Stimulated activated CD4-positive, alpha-beta T cell treated with anti-CD3 and anti-CD28 coated beads, Interleukin-1b, Interleukin-23, amount 100 ng/mL, for 24 hours (primary cell): ENCODE data around the gene MOCS1.
A peak's percentile ranks its signal among the peaks of the same experiment; 100 is the strongest.

Experiments used
- DNase-seq, 4 experiments: peaks; one replicate each; pipeline ENCODE4 v3.0.0-alpha.2; 2020; ENCODE audit warnings: low read depth in 4 of 4, low spot score in 1 of 4

The MOCS1 gene

GRCh38 chr6:39904946-39905639, 29.2 kb downstream of the MOCS1 start:
- DNase-seq = no peak

- no peak for DNase-seq
These were observed 30.6 kb downstream of the MOCS1 start for GRCh38 chr6:39903656-39904055.

- DNase-seq = no peak
These were observed 31.3 kb downstream of the MOCS1 start for GRCh38 chr6:39902786-39903465.

- DNase-seq = no peak
These were observed 32.1 kb downstream of the MOCS1 start for GRCh38 chr6:39902136-39902535.

- DNase-seq = no peak
These were observed 32.6 kb downstream of the MOCS1 start for GRCh38 chr6:39901670-39902069.

GRCh38 chr6:39901116-39901655, 33.1 kb downstream of the MOCS1 start:
- no peak for DNase-seq

GRCh38 chr6:39899554-39900295, 34.5 kb downstream of the MOCS1 start:
- no peak for DNase-seq

- no peak for DNase-seq
These were observed 35.6 kb downstream of the MOCS1 start for GRCh38 chr6:39898625-39899024.

- DNase-seq = no peak
These were observed 36.6 kb downstream of the MOCS1 start for GRCh38 chr6:39897698-39898097.

GRCh38 chr6:39896701-39897100, 37.6 kb downstream of the MOCS1 start:
- no peak for DNase-seq

- DNase-seq = no peak
These were observed 41.0 kb downstream of the MOCS1 start for GRCh38 chr6:39893286-39893685.

GRCh38 chr6:39892490-39893129, 41.7 kb downstream of the MOCS1 start:
- peak in 1 of 4 experiments; percentile 2 for DNase-seq

GRCh38 chr6:39891976-39892375, 42.3 kb downstream of the MOCS1 start:
- DNase-seq = no peak

GRCh38 chr6:39891353-39891752, 42.9 kb downstream of the MOCS1 start:
- DNase-seq = no peak

- no peak for DNase-seq
These were observed 45.0 kb downstream of the MOCS1 start for GRCh38 chr6:39889229-39889628.

GRCh38 chr6:39887692-39888450, 46.4 kb downstream of the MOCS1 start:
- DNase-seq = no peak

GRCh38 chr6:39886871-39887270, 47.4 kb downstream of the MOCS1 start:
- no peak for DNase-seq

GRCh38 chr6:39885691-39886090, 48.6 kb downstream of the MOCS1 start:
- no peak for DNase-seq

- no peak for DNase-seq
These were observed 49.6 kb downstream of the MOCS1 start for GRCh38 chr6:39884696-39885095.

GRCh38 chr6:39882531-39882899, 51.7 kb downstream of the MOCS1 start:
- no peak for DNase-seq
